H4 (cell line): ENCODE results near the gene EYS. TPM values are rescaled to one million over a fixed set of nuclear protein-coding genes. Genes with fewer than 3 reads are reported as not detected.
A peak's percentile ranks its signal among the peaks of the same experiment; 100 is the strongest.
"Not testable (repeated sequence)": the region's sequence is repeated elsewhere in the genome, so short reads cannot be mapped to it uniquely, and the experiment has no call there.

Experiments used
- DNase-seq: peaks from one replicate; pipeline ENCODE4 v3.0.0-alpha.2; 2015; ENCODE audit warnings: low spot score
- total RNA-seq: library from RNA; depleted of rRNA; stranded (reverse); fragments of >200 nt; shearing (Covaris generic); gene quantifications from 2 replicates; pipeline ENCODE4 v1.2.3, GENCODE V29; 2014

The EYS gene
- total RNA-seq, 1 experiment from 2014 or later: 0.17 TPM

DNA sequence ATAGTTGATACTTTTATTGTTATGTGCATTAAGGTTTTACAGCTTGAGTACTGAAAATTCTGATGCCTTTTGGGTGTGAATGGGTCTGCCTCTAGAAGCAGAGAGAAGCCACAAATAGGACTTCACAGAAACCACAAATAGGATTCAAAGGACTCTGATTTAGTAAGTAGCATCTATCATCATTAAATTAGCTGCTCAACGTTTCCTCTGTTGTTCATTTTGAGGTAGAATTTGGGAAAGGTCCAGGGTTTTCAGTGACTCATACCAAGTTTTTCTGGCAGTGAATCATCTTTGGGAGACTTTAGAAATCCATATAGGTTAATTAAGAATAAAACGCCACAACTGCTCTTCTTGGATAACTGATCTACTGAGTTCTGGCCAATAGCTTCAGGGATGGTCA lies 1966.3 kb downstream of the EYS start:
- DNase-seq: peak; percentile 62

DNA sequence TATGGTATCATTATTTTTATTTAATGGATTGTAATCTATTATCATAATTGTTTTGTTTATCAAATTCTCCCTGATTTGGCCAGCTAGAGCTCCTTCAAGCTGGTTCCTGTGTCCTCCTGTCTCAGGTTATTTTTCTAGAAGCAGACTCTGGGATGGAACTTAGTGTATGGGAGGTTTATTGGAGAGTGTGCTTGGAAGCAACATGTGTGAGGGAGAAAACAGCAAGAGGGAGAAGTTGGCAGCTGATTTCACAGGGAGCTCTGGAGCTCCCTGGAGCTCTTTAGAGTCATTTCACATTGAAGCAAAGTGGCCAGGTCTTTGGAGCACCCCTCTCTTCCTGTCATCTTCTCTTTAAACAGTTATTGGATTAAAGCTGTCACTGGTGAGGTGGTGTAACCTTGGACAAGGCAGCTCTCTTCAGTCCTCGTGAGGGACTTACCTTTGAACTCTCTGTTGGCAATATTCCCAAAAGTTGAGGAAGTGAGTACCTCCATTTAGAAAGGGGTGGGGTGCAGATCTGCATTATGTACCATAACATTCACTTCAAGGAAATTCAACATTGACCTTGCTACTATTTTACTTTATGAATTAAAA lies 1967.8 kb downstream of the EYS start:
- no peak for DNase-seq

DNA sequence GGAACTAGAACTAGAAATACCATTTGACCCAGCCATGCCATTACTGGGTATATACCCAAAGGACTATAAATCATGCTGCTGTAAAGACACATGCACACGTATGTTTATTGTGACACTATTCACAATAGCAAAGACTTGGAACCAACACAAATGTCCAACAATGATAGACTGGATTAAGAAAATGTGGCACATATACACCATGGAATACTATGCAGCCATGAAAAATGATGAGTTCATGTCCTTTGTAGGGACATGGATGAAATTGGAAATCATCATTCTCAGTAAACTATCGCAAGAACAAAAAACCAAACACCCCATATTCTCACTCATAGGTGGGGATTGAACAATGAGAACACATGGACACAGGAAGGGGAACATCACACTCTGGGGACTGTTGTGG lies 1968.8 kb downstream of the EYS start:
- DNase-seq: not testable (repeated sequence)

DNA sequence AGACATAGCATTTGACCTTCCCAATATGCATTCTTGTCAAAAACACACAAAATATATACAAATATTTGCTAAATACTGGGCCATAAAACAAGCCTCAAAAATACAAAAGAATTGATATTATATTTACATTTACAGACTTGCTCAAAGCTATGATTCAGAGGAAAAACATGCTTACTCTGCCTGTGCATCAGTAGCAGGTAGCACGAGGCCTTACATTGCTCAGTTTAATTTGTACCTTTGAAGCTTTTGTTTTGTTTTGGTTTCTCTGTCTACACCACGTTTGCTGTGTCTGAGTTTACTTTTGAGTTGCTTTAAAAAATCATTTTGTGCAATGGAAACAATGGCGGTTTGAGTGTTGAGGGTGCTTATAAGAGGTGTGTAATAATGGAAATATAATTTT lies 1972.1 kb downstream of the EYS start:
- DNase-seq: no peak

DNA sequence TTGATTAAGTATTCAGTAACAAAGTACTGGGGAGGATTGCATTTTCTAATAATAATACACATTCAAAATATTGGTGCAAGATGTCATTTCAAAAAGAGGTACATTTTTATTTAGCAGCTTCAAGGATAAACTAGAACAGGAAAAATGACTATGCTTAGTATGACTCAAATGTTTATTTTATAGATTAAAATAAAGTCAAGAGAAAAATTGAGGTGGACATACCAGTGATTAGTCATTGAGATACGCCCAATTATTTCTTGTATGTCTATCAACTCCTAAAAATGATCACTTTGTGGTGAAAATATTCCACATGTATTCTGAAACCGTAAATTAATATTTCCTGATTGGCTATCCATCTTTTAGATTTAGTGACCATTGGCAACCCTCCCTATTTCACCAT lies 1974.7 kb downstream of the EYS start:
- no peak for DNase-seq

DNA sequence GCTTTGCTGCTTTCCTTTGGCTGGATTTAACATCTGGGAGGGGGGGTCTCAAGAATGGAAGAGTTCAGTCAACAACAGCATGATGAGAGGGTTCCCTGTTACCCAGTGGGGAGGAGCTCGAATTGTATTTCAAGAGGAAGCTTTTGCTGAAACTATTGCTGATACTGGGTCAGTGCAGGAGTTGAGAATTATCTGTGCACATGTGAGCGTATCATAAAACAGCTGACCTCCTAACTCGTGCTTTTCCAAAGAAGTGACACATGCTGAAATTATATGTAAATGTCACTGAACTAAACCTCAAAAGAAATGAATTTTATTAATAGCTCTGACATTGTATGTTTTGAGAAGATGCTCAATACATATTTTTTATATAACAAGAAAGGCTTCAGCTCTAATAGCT lies 1975.1 kb downstream of the EYS start:
- DNase-seq: no peak

DNA sequence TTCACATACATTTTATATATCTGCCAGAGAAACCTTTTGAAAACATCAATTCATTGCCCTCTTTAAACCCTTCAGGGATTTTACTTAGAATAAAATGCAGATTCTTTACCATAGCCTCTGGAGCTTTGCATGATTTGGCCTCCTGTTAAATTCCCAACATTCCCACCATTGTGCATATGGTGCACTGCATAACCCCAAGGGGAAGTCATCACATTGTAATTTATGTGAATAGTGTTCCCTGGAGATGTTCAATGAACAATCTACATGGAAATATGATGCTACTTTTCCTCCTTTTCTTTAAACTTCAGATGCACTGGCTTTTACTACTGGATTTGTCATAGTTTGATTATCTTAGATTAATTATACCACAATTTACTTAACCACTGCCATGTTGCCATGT lies 1976.7 kb downstream of the EYS start:
- no peak for DNase-seq

DNA sequence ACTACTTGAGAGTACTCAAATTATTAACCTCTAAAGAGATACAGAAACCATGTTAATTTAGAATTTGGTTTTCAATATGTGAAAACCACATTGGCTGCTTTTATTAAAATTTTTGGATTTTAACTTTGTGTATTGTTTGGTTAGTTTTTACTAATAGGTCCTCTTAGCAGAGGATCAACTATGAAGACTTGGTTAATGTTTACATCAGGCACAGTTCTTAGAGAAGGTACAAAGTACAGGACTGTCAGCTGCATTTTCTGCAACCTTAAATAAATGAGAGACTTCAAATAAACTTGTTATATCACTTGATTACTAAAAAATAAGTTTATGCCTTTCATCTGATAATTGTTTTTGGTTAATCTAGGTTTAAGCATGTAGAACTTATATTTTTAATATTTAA lies 1982.3 kb downstream of the EYS start:
- no peak for DNase-seq

DNA sequence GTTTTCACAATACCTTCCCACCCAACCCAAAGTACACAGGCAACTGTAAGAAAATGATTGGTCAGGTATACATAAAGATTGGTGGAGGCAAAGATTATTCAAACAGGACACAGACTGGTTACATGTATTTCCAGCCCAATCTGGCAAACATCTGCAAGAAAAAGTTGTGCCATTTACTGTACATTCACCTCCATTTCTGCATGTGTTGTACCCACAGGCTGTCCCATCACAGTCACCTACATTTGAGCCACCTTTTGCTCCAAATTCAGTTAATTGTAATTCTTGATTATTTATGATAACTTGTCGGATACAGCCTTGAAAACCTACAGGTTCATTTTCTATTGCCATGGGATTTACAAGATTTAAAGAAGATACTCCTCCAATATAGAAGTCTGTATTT lies 1985.8 kb downstream of the EYS start:
- DNase-seq: no peak

DNA sequence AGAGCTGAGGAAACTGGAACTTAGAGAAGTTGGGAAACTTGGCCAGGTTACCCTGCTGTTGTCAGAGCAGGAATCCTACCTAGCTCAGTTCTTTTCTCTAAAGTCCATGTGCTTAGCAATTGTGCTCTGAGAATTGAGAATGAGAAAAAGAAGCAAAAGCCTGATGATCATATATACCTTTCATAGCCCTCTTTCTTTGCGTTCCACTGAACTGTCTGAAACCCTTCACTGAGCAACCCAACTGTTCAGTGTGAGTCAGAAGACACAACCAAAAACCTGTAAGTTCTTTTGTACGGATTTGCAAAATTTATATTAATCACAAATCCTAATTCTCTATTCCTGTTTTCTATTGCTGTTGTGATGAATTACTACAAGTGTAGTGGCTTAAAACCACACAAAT lies 1990.9 kb downstream of the EYS start:
- no peak for DNase-seq

DNA sequence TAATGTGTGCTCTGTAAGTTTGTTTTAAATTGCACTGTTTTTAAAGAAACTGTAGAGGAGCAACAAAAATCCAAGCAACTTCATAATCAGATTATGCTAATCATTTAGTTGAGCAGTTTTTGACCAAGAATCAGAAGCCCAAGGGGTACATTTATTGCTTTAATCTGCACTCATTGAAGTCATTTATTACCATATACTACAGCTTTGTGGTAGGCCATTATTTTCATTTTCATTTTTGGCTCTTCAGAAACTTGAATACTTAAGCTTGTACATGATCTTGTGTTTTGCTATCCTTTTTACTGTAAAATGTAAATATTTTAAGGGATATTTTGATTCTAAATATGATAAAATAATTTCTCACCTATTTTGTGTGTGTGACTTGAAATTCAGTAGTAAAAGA lies 1992.9 kb downstream of the EYS start:
- no peak for DNase-seq

DNA sequence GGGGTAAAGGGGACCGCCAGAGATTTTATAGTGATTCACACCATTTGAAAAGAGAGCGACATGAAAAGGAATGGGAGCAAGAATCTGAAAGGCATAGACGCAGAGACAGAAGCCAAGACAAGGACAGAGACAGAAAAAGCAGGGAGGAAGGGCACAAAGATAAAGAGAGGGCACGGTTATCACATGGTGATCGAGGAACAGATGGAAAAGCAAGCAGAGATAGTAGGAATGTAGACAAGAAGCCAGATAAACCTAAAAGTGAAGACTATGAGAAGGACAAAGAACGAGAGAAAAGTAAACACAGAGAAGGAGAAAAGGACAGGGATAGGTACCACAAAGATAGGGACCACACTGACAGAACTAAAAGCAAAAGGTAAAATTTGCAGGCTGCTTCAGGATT lies 1993.7 kb downstream of the EYS start:
- no peak for DNase-seq

DNA sequence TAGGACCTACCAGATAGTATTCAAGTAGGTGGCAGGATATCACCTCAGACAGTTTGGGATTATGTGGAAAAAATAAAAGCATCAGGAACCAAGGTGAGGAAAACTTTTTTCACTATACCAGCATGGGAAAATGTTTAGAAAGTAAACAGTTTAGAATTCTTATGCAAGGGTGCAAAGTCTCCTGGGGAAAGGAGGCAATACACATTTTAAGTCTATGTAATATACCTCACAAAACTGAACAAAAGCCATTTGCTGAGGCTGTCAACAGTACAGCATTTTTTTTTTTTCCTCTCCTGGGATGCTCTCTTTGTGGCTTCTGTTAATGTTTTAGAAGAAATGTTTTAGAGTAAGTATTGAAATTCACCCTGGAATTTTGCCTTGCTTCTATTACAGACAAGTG lies 1997.9 kb downstream of the EYS start:
- DNase-seq: no peak

DNA sequence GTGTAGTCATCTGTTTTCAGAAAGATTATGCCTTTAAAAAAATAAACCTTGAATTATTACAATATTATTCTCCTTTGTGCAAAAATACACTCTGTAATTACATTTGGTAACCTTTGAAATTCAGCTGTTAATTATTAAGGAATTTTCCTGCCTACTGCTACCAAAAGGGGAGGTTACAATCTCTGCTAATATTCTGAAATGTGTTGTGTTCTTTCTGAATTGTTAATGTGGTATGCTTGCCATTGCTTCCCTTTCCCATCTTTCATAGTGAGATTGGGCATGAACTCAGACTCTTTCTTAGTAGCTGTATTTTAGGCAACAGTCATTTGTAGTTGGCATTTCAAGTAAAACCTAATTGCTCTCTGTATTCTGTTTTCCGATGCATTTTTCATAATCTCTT lies 1998.4 kb downstream of the EYS start:
- no peak for DNase-seq

DNA sequence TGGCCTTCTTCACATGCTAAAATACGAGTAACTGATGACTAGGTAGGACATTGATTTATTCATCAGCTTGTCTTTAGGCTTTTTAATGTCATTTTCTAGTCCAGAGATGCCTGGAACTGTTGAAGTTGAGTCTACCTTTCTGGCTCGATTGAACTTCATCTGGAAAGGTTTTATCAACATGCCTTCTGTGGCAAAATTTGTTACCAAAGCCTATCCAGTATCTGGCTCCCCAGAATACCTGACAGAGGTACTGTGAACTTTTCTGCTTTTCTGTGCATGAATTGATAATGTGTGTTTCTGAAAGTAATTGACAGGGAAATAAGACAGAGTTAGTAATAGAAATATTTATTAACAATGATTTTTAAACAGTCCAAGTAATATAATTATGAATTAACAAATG lies 2000.4 kb downstream of the EYS start:
- no peak for DNase-seq

DNA sequence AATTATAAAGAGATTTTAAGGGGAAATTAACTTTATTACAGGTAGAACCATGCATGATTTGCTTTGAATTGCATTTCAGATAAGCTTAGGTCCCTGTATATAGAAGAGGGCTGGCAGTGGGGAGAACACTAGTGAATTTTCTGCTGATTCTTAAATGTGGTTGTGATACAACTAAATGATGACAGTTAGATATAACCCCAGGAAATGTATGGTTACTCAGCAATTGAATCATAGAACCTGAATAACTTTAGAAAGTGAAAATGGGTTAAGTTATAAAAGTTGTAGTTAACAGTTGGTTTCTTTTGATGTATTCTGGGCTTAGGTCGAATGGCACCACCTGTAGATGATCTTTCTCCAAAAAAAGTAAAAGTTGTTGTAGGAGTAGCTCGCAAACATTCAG lies 2001.3 kb downstream of the EYS start:
- DNase-seq: no peak

DNA sequence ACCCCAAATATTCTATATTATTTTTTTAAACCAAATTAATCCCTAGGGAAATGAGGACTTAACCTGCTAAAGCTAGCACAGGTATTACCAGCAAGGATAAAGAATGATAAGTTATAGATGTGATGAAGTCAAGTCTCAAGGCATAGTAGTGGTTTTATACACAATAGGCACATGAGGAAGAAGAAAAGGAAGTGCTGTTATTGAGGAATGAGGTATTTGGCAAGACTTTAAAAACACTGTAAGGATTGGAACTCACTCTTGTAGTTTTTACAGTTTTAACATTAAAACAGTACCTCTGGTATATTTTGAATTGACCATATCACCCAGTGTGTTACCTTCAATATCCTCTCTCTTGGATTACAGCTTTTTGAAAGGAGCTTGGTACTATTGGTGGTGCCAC lies 2016.8 kb downstream of the EYS start:
- no peak for DNase-seq

DNA sequence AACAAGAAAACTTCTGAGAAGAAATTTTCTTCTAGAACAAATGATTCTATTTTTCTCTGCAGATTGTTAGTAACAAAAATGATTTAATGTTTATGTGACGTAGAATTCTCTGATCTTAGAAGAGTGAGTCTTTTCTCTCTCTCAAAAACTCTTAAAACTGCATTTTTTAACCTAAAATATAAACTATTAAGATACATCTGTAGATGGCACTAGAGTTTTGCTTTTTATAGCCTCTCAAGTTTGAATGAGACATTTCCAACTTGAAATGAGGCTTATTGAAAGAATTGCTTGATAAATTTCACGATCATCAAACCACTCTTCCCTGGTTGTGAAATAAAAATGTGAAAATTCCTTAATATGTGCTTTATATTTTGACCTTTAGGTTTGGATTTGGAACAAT lies 2017.6 kb downstream of the EYS start:
- DNase-seq: no peak

DNA sequence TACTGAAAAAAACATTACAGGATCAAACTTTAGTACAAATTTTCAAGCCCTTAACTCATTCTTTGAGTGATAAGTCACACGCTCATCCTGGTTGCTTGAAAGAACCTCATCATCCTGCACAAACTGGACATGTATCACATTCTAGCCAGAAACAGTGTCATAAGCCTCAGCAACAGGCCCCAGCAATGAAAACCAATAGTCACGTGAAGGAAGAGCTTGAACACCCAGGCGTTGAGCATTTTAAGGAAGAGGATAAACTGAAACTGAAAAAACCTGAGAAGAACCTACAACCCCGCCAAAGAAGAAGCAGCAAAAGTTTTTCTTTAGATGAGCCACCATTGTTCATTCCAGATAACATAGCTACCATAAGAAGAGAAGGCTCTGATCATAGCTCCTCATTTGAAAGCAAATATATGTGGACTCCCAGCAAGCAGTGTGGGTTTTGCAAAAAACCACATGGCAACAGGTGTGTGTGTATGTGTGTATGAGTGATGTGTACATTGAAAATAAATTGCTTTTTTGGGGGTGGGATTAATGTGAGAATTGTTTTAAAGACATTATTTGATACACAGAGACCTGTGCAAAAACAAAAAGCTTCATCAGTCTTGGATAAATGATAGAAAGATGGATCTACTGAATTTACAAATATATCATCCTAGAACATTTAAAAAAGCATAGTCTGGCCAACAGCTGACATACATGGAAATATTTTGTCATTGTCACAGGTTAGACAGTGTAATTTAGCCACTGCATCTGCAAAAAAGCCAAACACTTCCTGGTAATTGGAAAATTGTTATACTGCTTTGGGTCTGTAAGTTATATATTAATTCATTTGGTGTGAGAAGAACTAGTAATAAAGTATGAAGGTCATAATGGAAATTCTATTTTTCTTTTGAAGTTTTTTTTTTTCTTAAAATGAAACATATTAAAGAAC lies 2021.3 kb downstream of the EYS start:
- DNase-seq: no peak

DNA sequence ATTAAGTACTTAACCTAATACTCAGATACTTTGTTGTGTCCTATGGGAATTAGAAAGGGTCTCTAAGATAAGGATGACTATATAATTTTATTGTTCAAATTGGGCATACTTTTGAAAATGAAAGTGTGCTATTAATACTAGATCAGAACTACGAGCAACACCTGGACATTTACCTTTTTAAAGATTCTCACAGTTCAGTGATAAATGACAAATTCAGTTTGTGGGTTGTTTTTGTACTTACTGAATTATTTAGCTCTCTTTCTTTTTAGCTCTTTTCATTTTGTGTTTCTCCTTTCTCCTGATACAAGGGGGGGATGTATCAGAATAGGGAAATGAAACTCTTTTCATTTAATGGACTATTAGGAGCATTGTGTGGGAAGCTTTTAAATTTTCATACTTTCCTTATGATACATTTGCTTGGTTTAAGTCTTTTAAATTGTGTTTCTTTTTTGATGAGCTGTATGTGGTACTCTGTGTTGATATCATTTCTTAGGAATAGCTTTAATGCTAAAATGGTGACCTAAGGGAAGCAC lies 2023.9 kb downstream of the EYS start:
- no peak for DNase-seq

DNA sequence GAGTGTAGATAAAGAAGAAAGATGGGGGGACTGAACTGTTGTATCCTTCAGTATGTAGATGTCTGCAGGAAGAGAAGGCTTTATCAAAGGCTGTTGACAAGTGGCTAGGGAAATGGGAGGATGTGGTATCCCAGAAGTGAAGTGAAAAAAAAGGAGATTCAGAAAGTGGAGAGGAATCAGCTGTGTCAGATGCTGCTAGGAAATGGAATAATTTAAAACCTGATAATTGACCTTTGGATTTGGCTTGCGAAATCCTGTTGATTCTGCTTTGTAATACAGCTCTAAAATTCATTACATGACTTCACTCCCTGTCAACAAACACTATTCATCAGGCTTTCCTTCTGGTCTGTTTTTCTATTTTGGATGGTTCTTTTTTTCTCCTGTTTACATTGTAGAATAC lies 2029.7 kb downstream of the EYS start:
- DNase-seq: no peak

DNA sequence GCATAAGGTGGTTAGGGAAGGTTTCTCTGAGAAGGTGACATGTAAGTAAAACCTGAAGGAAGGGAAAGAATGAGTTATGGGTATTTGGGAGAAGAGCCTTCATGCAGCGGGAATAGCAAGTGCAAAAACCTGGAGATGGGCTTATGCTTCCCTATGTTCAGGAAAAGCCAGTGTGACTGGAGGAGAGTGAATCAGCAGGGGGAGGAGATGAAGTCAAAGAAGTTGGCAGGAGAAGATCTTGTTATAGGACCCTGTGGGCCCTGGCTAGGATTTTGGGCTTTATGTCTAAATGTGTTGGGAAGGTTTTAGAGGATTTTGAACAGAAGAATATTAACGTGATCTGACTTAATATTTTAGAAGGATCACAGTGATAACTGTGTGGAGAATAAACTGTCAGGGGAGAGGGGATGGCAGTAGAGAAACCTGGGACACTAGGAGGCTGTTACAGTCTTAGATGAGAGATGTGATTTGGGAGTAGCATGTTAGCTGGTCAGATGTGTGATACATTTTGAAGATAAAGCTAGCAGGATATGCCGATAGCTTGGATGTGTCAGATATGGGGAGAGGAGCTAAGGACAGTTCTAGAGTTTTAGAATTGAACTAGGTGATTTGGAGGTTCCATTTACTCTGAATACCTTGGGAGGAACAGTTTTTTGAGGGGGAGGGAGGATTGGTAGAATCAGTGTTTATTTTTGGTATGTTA lies 2030.5 kb downstream of the EYS start:
- no peak for DNase-seq

DNA sequence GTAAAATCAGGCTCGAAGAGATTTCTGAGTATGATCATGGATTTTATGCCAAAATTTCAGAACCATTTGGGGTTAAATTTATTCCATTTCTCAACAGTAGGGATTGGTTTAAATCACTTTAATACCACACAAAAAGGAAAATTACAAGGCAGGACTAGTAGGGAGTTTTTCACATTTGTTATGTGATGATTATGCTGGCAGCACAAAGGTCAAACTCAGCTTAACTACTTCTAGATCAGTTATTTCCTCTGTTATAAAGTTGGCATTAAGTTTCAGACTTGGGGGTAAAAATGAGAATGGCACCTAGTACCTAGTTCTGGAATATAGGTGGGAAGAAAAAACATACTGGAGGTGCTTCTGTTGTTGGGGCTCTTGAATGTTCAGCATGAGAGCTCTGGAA lies 2031.9 kb downstream of the EYS start:
- DNase-seq: no peak
